ENCODE results near the gene RAF1. TPM values are rescaled to one million over a fixed set of nuclear protein-coding genes. Genes with fewer than 3 reads are reported as not detected.

Gene RAF1
- total and polyA plus RNA-seq, 2 of the 8 experiments (the other 6 are each of a cell fraction or from before 2014, with no cell fraction given), result 103 to 118 TPM

DNA sequence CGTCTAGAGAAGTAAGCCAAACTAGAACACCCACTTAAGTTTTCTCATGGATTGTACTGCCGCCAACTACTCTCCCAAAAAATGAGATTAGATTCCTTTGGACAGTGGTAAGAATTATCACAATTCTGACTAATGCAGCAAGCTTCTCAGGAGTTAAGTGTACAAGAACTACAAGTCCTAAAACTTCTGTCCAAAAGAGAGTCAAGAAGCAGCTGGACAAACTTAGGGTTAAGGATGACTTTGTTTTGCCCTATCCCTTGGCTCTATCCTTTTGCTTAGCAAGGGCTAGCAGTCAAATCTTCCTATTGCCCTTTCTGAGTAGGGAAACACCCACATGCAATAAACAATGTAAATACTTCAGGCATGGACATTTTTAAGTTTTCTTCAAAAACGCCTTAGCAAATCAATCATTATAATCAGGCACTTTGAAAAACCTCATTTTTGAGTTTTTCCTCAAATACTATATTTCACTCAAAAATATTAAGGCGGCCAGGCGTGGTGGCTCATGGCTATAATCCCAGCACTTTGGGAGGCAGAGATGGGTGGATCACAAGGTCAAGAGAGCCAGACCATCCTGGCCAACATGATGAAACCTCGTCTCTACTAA lies 19.5 kb downstream of the RAF1 start:
- Histone ChIP-seq H4K91ac (replicated peaks; ENCODE audit: insufficient read length, low read length) (no peak overlapping the region), H3K27me3 (replicated peaks in 1 of 4; ENCODE audit: control insufficient read depth in 3 of 4, extremely low read depth in 1 of 4, insufficient read depth in 3 of 4, low read length in 3 of 4) (no peaks in the 10 kb centered on the region), H3K4me2 (ENCODE audit: insufficient read depth in 1 of 2, low read depth in 2 of 2, low read length in 2 of 2) (no peak overlapping the region), H3K23me2 (ENCODE audit: low read depth, low read length) (no peaks in the 10 kb centered on the region), H3K9ac (replicated peaks in 1 of 4; ENCODE audit: extremely low read depth in 1 of 4, low read depth in 3 of 4, low read length in 3 of 4) (no peak overlapping the region), H3K79me2 (ENCODE audit: control insufficient read depth in 1 of 2, insufficient read depth in 2 of 2, low read length in 2 of 2) (peaks cover 18 to 90% of the 10 kb centered on the region in 2 experiments), H2AFZ (ENCODE audit: low read length) (no peak overlapping the region), H2BK12ac (ENCODE audit: low read depth, low read length) (no peak overlapping the region), H3K56ac (replicated peaks; ENCODE audit: insufficient read length, low read depth, low read length) (no peak overlapping the region), H3K23ac (ENCODE audit: insufficient read length) (no peak overlapping the region), H4K20me1 (replicated peaks in 1 of 2; ENCODE audit: control insufficient read depth in 1 of 2, insufficient read depth in 2 of 2, low read length in 2 of 2) (peaks cover 6 to 13% of the 10 kb centered on the region in 2 experiments), H2BK20ac (ENCODE audit: low read length) (no peak overlapping the region), H3K79me1 (ENCODE audit: low read depth, low read length) (no peaks in the 10 kb centered on the region; the same call in none of the 2 replicates), H4K8ac (ENCODE audit: extremely low read depth, insufficient read depth, low read length) (no peak overlapping the region), H2BK15ac (ENCODE audit: low read length) (no peak overlapping the region), H3K14ac (ENCODE audit: insufficient read length) (no peak overlapping the region), H3K4ac (replicated peaks; ENCODE audit: insufficient read length, low read depth, low read length) (no peak overlapping the region), H2AK5ac (ENCODE audit: low read depth, low read length) (no peak overlapping the region), H3K4me3 (ENCODE audit: extremely low read depth in 1 of 4, insufficient read depth in 2 of 4, low read depth in 3 of 4, low read length in 4 of 4) (no peak overlapping the region), H2BK120ac (replicated peaks; ENCODE audit: low read depth, low read length) (no peak overlapping the region), H3K27ac (ENCODE audit: low read depth, low read length) (no peak overlapping the region), H4K5ac (ENCODE audit: insufficient read length, low read depth, low read length) (no peak overlapping the region), H3K36me3 (ENCODE audit: control insufficient read depth in 2 of 4, insufficient read depth in 4 of 4, low read length in 3 of 4) (no peaks in the 10 kb centered on the region; a peak in 1 of 8 replicates), H2BK5ac (ENCODE audit: low read depth, low read length) (no peak overlapping the region), H3K9me3 (ENCODE audit: insufficient read depth in 2 of 2, low read depth in 1 of 2, low read length in 1 of 2) (no peaks in the 10 kb centered on the region), H3K4me1 (replicated peaks in 1 of 4; ENCODE audit: control insufficient read depth in 3 of 4, insufficient read depth in 4 of 4, low read length in 3 of 4) (no peaks in the 10 kb centered on the region), H3K18ac (ENCODE audit: extremely low read depth, low read length) (no peak overlapping the region)
- FAIRE-seq, result no peak
- CTCF ChIA-PET (ENCODE audit: partially characterized antibody), result interaction anchor here (1.1 kb wide), 1 partner anchor 62 kb away, joined by 4 read pairs; no protein-coding TSS in a partner anchor
- TF ChIP-seq CBX8 (IDR thresholded peaks at IDR 0.05; ENCODE audit: borderline replicate concordance, low read depth, low read length) (no peak), POU5F1 (IDR thresholded peaks at IDR 0.05; ENCODE audit: low read depth, low read length) (no peak), RFX5 (IDR thresholded peaks at IDR 0.05; ENCODE audit: borderline replicate concordance, low read depth, low read length) (no peak), RBBP5 (IDR thresholded peaks at IDR 0.05; ENCODE audit: borderline replicate concordance, low read depth, low read length) (no peak), SUZ12 (IDR thresholded peaks at IDR 0.05; ENCODE audit: low read length) (no peak), CTBP2 (IDR thresholded peaks at IDR 0.05; ENCODE audit: borderline replicate concordance, insufficient read depth, insufficient read length, low read length) (no peak), TEAD4 (IDR thresholded peaks at IDR 0.05; ENCODE audit: low read depth, low read length) (no peak), SP2 (IDR thresholded peaks at IDR 0.05; ENCODE audit: low read length) (no peak)
- DNase-seq (ENCODE audit: low read depth in 1 of 2, low spot score in 2 of 2), result no peak
- POLR2A ChIA-PET (ENCODE audit: partially characterized antibody), result interaction anchor here (1.2 to 1.4 kb wide), 3 partner anchors 8 to 20 kb away, joined by 3 to 7 read pairs (median 5); partner anchors contain the start of gene RAF1
- WGBS, 2 experiments (ENCODE audit: extremely low coverage in 1 of 2, insufficient coverage in 1 of 2, insufficient read length in 1 of 2, insufficient replicate concordance in 2 of 2, low coverage in 1 of 2, low lambda C conversion rate in 2 of 2, missing lambda C conversion rate in 1 of 2), result 85% methylated on average over 6 of the region's 6 CpGs; no CpG with 5 or more reads in 1 of the 2 experiments
